Right lobe of liver (tissue), 4 donors: ENCODE results near the gene TMEM239.

ENCODE experiments used
- CTCF ChIP-seq, 4 donors: fragments of 200-600 bp in 3 of 4; fragments of 450-650 bp in 1 of 4; IDR thresholded peaks; one replicate each; pipeline versions ENCODE4 v1.5.1 to v1.8.0; 2016 to 2022; ENCODE audit warnings: antibody characterized with exemption in 4 of 4, mild to moderate bottlenecking in 2 of 4
- POLR2A ChIP-seq: fragments of 450-650 bp; IDR thresholded peaks from one replicate; pipeline ENCODE4 v1.6.1; 2017; ENCODE audit warnings: antibody characterized with exemption, mild to moderate bottlenecking
- donor health status: DM: no; HTN: no; CAD: no.
- donor health status: DM: no; HTN: no; CAD: no.
- donor health status: DM: no; HTN: yes; CAD: no.

GRCh38 chr20:2799271-2799670 lies 16.9 kb upstream of the TMEM239 start:
- TF ChIP-seq CTCF (IDR thresholded peaks at IDR 0.05) (no peak), POLR2A (no peak)
